RPMI7951 (cell line): ENCODE measurements around the gene ITGB4. TPM values are rescaled to one million over a fixed set of nuclear protein-coding genes. Genes with fewer than 3 reads are reported as not detected.
"Not testable (repeated sequence)": the region's sequence is repeated elsewhere in the genome, so short reads cannot be mapped to it uniquely, and the experiment has no call there.

Experiments
- DNase-seq: peaks from one replicate; pipeline ENCODE4 v3.0.0-alpha.2; 2012; ENCODE audit warnings: low read depth
- total RNA-seq: library from RNA; depleted of rRNA; stranded (reverse); fragments of >200 nt; shearing (Covaris generic); gene quantifications from 2 replicates; pipeline ENCODE4 v1.2.3, GENCODE V29; 2014

The ITGB4 gene
- total RNA-seq, 1 experiment from 2014 or later, result 0.36 TPM

DNA sequence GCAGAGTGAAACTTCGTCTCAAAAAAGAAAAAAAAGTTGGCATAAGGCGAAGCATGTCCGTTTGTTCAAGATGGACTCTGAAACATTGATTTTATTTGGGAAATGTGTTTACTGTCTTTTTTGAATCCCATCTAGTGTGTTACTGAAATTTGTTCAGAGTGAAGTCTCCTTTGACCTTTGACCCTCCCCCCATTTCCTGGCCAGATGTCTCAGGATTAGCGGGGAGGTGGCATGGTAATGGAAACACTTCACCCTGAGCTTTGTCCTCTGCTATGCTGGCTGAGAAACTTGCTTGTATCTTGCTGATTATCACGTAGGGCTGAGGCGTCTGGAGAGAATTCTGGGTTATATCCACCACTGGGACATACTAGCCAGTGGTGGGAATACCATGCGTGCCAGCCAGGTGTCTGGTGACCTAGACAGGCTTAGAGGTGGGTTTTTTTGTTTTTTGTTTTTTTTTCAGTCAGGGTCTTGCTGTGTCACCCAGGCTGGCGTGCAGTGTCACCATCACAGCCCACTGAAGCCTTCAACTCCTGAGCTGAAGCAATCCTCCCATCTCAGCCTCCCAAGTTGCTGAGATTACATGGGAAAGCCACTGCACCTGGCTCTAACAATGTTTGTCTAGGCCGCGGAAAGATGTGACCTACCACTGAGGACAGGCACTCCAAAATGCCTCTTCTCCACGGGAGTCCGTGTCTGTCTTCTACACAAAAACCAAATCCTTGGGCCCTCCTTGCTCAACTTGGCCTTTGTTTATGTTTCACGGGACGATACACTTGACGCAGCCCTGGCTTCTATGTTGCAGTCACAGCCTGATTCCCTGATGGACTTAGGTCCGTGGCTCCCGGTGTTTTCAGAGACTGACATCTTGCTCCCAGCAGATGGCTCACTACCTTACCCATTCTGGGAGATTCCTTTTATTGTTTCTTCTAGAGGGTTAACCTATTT lies 50.3 kb downstream of the ITGB4 start:
- DNase-seq, result peak; percentile 37

DNA sequence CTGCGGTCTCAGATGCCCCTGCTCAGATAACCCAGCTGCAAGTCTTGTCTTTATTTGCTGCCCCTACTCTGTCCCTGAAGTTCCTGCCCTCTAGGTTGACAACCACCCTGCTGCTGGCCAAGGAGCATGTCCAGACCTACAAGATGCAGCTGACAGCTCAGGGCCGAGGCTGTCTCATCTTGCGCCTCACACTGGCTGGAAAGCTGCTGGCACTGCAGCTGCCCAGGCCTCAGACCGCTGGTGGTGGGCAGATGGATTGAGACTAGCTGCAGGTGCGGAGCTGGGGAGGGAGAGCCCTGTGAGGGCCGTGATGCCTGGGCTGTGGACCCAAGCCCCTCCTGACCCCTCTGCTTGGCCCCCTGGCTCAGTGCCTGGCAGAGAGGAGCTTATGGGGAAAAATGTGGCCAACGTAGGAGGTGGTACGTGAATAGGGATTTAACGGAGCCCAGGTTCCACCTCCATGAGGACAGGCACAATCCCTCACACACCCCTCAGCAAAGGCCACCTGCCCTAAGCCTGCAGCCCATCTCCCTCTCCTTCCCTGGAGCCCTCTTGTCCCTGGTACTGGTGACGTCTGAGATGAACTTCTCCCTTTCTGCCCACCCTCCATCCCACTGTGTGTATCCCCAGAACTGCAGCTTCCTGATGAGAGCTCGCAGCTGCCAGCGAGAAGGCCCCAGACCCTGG lies 52.0 kb downstream of the ITGB4 start:
- no peak for DNase-seq

DNA sequence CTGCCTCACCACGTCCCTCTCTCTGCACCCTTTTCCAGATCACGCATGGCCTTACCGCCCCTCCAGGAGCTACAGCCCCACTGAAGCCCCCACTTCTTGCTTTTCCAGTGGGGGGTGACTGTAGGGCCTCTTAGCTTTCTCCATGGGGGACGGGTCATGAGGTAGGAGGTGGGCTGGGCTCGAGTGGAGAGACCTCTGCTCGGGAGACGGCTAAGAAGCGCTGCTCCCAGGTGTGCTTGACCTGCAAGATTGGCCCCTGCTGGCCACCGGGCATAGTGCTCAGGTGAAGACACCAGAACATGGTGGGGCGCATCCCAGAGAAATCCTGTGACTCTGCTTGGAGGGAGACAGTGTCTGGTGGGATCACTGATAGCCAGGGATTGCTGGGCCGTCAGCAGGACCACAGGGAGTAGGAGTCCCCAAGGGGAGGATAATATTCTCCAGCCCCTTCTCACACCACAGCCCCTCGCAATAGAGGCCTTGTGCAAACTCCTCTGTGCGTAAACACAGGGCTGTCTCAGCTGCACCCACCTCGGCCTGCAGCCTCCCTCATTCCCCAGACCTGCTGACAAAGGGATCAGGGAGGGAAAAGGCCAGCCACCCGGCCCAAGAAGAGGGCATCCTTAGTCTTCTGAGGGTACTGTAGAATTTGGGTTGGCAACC lies 52.7 kb downstream of the ITGB4 start:
- no peak for DNase-seq

DNA sequence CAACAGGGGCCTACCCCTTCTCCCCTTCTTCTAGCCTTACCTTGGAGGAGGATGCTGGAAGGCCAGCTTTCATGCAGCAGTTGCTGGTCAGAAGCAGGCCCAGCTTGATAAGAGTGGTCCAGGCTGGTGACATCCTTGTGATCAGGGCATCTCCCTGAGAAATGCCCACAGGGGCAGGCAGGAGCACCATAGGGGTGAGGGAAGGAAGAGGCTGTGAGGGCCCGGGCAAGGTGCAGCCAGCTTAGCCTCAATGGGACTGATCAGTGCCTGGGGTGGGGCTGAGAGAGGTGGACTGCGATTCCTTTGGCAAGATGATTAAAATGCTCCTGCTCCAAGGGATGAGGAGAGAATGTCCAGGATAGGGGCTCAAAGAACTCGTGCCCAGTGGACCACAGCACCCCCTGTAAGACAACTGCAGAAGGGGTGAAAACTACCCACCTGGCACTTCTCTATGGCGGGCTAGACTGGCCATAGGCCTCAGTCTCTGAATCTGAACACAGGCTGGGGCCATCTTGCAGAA lies 53.3 kb downstream of the ITGB4 start:
- DNase-seq, result no peak

DNA sequence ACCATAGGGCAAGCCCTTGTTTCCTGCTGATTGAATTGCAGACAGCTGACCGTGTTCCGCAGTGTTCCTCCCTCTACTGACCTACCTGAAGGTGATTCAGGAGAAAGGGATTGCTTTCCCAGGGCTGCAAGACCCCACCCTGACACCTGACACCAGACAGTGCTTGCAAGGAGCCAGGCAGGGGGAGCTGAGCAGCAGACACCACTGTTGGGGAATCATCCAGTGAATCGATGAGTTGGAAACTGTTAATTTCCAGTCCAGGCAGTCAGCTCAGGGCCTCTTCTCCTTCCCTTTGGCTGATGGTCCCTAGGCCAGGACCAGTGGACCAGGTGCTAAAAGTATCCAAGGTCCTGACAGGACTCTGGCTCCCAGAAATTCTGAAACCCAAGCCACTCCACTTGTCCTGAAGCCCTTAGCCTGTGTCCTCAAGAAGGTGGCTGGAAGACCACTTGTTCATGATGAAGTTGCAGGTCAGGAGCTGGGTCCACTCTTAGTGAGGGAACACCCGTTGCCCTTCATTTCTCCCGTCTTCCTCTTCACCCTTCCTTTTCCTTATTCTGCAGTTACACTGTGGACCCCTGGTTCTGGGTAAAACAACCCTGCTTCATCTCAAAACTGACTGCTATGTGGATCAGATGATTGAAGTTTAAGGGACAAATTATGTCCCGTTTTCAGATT lies 53.9 kb downstream of the ITGB4 start:
- peak; percentile 28 for DNase-seq

DNA sequence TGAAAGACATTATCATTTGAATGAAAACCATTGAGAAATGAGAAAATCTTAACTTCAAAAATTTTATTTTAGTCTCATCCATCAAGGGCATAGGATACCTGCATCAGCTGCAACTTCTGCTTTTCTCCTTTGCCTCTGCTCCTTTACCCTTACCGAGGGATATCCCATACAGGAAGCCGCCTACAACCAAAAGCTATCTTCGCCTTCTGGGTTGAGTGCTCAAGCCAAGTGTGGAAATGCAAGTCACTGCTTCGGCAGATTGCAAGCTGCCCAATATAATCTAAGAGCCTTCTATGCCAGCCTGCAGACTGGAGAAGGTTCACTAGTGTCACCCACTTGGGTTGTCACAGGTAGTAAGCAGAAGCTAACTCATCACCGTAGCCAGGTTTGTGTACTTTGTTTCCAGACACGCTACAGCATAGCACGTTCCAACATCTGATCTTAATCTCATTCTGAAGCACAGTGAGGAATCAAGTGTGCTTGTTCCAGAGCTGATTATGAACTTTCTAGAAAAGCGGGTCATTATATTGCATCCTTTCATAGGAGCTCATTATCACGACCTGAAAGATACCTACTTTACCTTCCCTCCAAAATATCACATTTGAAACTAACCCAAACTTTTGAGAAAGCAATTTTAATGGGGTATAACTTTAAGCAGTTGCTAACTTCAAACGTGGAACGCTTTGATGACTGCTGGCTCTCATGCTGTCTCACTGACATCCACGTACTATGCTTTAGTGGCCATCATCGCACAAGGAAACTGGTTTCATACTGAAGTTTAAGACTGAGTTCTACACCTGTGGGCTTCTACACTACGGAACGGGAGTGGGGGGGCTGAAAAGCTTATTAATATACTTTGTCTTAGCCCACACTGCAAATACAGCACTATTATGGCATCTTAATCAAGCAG lies 55.4 kb downstream of the ITGB4 start:
- no peak for DNase-seq

DNA sequence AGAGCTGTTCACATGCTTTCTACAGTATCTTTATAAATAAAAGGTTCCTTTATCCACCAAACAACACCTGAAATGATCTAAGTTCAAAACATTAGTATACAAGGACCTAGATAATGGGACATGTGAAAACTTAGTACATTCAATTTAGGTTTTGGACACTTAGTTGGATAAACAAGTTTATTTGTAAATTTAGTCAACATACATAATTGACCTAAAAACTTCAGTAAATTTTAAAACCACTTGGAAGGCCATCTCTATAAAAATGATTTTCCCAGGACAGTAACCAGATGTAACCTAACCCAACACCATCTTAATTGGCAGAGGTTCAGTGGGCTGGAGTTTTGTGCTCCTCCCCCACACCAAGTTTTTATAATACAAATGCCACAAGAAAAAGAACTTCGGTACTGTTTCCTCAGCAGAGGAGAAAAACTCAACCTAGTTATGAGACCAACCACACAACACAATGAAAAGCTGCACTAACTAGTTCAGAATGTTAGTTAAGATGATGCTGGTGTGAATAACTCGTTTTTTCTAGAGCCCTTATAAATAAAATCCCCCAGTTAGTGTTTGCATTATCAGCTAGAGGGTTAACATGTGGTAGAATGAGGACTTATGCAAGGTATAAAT lies 56.1 kb downstream of the ITGB4 start:
- no peak for DNase-seq

DNA sequence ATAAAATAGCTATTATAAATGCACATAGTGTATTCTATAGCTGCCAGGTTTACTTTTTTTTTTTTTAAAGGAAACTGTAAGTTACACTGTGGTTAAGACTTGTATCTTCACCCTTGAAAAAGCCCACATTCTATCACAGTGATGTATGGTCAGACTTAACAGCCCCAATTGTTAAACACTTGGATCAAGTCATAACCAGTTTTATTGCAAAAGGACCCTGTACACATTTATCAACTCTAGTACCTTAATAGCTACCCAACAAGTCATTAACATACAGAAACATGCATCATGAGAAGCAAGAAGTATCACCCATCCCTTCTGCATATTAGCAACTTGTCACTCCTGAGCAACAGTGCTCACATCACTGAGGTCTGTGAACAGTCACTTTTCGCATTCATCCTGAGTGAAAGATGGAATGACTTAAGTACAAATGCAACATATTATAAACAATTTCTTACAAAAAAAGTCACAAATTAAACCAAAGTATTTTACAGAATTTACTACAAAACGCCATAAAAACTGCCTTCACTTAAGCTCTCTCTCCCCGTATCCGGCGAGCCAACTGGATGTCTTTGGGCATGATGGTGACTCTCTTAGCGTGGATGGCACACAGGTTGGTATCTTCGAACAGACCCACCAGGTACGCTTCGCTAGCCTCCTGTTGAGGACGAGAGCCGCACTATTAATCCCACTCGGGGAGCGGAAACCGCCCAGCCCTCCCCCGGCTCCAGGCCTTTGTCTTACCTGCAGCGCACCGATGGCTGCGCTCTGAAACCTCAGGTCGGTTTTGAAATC lies 57.0 kb downstream of the ITGB4 start:
- DNase-seq, result not testable (repeated sequence)

DNA sequence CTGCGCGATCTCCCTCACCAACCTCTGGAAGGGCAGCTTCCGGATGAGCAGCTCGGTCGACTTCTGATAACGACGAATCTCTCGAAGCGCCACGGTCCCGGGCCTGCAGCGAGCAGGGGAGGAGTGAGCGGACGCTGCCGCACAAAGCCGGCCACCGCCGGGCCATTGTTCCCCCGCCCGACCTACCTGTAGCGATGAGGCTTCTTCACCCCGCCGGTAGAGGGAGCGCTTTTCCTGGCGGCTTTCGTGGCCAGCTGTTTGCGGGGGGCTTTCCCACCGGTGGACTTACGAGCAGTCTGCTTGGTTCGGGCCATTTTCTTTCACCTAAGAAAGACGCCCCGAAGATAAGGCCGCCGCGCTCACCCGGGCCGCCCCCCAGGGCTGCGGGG lies 57.6 kb downstream of the ITGB4 start:
- no peak for DNase-seq

DNA sequence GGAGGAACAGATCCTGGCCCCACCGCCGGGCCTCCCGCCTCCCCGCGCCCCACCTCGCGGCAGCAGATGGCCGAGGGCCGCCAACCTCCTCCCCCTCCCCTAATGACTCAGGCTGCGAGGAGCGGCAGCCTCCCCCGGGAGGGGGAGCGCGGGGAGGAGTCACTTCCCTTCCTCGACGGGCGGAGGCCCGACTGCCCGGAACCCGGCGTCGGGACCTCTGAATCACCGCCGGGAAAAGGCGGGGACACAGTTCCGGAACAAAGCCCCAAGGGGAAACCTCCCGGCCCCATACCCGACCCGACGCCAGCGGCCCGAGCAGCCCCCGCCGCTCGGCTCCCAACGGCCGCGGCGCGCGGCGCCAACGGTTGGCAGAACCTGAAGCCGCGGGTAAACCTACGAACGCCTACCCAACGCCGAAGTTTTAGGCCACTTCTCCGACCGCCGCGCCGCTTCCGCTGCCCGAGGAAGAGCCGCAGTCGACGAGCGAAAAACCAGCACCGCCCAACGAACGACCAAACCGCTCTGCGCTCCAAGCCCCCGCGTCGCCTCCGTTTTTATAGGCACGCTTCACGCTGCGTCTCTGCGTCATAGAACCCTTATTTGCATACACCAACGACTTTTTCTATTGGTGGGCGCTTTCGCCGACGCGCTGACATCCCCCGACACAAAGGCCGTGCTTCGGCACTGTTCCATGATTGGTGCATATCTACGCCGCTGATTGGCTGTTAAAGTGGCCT lies 58.2 kb downstream of the ITGB4 start:
- DNase-seq, result peak; percentile 99

DNA sequence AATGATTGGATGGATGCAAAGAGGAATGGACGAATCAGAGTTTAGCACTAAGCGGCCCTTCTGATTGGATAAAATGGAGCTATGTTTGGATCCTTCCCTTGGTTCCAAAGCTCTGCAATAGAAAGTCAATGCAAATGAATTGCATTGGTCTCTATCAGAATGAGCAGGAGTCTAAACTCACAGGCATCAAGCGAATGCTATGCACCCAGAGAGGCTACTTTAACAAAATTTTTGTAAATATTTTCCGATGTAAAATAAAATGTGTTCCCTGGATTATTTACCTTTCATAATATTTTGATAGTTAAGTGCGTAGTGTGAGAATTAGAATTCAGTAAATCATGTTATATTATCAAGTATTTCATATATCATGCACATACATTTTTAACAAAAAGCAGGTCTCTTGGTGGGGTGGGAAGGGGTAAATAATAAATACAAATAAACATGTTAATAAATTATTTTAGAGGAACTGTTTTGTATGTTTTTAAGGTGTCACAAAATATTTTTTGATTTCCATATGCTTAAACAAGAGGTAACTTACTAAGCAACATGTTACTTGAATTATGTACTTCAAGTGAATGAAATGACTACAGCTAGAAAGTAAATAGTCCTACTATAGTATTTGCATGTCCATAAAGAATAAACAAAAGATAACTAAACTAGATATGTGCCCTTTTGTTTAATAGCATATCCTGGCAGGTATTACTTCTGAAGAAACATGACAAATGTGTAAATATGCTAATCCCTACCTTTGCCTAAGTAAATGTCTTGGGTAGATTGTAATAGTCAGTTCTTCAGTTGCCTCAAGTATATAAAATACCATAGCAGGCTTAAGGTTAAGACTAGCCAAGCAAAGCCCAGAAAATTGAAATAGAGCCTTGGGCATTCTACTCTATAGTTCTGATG lies 59.0 kb downstream of the ITGB4 start:
- no peak for DNase-seq

DNA sequence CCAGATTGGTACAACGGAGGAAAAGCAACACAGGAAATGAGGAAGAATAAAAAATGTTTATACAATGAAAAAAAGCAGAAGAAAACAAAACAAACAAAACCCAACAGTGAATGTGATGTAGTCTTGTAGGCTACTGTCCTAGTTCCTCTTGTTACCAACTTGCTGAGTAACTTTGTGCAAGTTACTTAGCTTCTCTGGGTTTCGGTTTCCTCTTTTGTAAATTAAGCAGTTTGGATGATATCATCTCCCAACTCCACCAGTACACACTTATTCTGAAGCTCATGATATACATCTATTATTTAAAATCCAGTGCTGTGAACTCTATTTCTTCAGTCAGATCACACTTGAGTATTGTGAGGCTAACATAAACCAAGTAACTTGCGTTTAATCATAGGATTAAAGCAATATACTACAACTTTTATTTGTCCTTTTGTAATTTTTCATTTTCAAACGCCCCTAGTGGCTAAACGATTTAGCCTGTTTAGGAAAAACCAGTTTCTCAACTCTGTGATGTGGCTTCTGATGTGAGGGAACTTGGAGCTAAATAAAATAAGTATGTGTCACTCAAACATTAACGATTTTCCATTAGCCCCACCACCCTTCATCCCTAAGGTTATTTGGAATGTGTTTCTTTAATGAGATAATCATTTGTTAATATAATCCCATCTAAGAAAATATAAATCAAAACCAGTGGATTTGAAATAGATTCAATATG lies 62.0 kb downstream of the ITGB4 start:
- peak; percentile 55 for DNase-seq

DNA sequence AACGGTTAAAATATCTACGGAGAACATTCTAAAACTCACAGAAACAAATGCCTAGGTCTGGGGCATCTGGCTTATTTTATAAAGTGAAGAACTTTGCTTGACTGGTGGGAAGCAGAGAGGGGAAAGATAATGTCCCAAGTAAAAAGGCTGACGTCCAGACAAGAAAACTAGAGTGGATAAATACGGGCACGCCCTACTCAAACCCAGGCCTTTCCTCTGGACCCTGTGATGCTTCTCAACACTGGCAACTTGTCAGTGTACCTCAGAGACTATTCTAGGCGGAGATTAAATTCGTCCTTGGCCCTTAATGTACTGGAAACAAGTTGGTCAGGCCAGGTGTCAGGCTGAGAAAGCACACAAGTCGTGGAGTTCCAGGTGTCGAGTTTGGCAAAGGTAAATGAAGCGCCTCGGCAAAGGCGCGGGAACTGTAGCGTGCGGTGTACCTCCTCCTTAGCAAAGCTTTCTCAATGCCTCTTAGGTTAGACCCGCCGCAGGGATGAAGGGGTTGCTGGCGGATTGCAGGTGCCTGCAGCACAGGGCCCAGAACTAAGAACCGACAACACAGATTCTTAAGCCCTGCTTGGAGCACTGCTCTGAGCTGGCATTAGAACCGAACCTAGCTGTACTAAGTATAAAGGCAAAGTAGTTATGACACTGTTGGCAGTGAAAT lies 62.7 kb downstream of the ITGB4 start:
- no peak for DNase-seq

DNA sequence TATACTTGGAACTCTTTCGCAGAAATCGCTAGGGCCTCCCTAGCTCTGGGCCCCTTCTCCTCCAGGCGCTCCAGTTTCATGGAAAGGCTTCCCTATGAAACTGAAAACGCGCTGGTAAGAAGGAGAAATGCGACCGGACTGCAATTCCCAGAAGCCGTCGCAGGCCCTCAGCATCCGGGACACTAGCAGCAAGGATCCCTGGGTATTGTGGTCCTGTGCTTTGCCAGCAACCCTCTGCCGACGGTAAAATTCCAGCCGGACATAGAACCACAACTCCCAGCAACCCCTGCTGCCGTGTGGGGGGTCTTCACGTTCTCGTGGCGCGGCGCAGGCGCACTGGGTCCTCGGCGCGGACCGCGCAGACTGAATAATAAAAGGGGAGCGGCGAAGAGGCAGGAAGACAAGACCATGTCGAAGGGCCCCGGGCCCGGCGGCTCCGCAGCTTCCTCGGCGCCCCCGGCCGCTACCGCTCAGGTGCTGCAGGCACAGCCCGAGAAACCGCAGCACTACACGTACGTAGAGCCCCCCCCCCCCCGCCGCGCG lies 63.3 kb downstream of the ITGB4 start, which contains the start of gene UNK:
UNK (plus strand) TSS at position 334 of the 543 bp plus-strand sequence; CDS start at position 409, 75 bp downstream.
- peak; percentile 99 for DNase-seq

DNA sequence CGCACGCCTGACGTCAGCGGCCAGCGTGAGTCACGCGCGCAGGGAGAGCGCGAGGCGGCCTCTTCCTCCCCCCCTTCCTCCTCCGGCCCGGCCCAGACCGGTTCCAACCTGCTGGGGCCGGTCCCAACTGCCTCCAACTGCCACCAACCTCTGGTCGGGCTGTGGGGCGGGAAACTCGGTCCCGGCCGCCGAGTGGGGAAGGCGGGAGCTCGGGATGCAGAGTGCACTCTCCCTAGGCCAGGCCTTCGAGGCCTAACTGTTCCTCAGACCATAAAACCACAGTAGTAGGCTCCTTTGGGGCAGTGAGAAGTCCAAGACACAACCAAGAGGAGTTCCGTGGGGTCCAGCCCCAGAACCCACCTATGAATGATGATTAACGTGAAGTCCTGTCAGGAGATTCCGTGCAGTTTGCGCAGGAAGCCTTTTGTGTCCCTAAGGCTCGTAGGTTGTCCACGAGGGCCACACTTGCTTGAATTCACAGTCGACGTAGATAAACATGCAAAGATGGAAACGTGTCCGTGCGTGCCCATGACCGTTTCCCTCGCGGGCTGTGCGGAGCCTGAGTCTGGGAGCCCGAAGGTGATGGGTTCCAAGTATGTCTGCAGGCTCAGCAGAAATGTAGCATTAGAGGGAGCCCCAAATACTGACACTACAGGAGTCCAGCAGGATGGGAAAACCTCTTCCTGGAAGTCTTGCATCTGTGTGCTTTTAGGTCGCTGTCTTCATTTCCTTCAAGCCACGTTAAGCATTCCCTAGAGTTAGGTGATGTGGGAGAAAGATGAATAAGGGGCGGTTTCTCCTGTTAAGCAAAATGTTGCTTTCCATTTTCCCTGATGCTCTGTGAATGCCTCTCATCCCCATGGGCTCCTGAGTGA lies 64.0 kb downstream of the ITGB4 start:
- DNase-seq, result peak; percentile 85
